Measurements from ENCODE around the gene HS3ST4.

GRCh38 chr16:25855818-25856217 is 164.1 kb downstream of the HS3ST4 start:
- no peak for TF ChIP-seq CTCF (IDR thresholded peaks at IDR 0.05)
- no peak for TF ChIP-seq POLR2A (IDR thresholded peaks at IDR 0.05)
